ENCODE results near the gene SLC6A2. TPM values are rescaled to one million over a fixed set of nuclear protein-coding genes. Genes with fewer than 3 reads are reported as not detected.

The SLC6A2 gene
- total and polyA plus RNA-seq, 9 of the 15 experiments (the other 6 are each of a cell fraction or from before 2014, with no cell fraction given), result not detected

DNA sequence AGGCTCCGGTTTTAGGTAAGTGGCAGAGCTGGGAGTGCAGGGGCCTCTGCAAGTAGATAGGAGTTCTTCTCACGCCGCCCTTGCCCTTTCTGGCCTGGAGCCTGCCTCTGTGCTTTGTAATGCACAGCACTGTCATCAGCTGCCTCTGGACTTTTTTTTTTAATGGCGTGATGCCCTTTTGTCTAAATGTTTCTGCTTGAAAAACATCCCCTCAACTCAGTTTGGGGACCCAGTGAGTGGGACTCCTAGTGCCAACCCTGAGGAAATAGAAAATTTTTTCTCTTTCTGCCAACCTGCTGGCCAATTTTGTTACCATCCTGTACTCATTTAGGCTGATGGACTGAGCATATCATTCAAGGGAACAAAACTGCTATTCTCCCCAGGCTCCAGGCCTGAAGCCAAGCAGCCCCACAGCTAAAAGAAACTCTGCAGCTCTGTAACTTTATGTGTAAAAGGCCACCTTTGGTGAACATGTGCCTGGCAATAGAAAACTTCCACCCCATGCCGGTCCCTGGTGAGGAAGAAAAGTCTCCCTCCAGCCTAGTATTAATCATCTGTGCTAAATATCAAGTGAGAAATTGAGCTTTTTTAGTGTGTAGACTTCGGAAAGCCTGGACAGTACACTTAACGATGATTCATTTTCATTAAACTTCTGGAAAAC, 22.5 kb downstream of the SLC6A2 start (continued):
- TF ChIP-seq, protein P1, sequence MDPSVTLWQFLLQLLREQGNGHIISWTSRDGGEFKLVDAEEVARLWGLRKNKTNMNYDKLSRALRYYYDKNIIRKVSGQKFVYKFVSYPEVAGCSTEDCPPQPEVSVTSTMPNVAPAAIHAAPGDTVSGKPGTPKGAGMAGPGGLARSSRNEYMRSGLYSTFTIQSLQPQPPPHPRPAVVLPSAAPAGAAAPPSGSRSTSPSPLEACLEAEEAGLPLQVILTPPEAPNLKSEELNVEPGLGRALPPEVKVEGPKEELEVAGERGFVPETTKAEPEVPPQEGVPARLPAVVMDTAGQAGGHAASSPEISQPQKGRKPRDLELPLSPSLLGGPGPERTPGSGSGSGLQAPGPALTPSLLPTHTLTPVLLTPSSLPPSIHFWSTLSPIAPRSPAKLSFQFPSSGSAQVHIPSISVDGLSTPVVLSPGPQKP (CRISPR knock-in tag; IDR thresholded peaks at IDR 0.05), result no peak
- TF ChIP-seq, protein P2, sequence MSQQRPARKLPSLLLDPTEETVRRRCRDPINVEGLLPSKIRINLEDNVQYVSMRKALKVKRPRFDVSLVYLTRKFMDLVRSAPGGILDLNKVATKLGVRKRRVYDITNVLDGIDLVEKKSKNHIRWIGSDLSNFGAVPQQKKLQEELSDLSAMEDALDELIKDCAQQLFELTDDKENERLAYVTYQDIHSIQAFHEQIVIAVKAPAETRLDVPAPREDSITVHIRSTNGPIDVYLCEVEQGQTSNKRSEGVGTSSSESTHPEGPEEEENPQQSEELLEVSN (IDR thresholded peaks at IDR 0.05; ENCODE audit: borderline replicate concordance in 1 of 2, extremely low read depth in 1 of 2, insufficient read depth in 1 of 2, insufficient read length in 1 of 2, low read depth in 1 of 2, low read length in 1 of 2, poor library complexity in 1 of 2, severe bottlenecking in 1 of 2), result no peak
- TF ChIP-seq, protein P3, sequence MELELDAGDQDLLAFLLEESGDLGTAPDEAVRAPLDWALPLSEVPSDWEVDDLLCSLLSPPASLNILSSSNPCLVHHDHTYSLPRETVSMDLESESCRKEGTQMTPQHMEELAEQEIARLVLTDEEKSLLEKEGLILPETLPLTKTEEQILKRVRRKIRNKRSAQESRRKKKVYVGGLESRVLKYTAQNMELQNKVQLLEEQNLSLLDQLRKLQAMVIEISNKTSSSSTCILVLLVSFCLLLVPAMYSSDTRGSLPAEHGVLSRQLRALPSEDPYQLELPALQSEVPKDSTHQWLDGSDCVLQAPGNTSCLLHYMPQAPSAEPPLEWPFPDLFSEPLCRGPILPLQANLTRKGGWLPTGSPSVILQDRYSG (tag; conservative IDR thresholded peaks at IDR 0.05; ENCODE audit: low read depth), result no peak
- TF ChIP-seq HDAC8 (tag; IDR thresholded peaks at IDR 0.05) (no peak), ZC3H4 (CRISPR knock-in tag; IDR thresholded peaks at IDR 0.05; ENCODE audit: borderline replicate concordance) (no peak)

DNA sequence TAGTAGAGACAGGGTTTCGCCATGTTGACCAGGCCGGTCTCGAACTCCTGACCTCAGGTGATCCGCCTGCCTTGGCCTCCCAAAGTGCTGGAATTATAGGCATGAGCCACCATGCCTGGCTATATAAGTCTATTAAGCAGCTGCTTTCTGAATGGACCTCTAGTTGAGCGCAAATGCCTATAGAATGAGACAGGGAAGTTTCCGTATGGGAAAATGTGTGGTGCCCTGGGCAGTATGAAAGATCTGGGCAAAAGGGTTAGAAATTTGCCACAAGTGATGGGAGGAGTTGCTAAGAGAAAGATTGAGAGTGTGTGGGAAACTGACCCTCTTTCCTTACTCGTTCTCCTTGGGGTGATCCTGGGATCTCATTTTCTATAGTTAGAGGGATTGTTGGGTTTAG, 26.3 kb downstream of the SLC6A2 start:
- Histone ChIP-seq H3K9me3 (replicated peaks; ENCODE audit: control insufficient read depth, insufficient read depth, low read depth, low read length) (no peaks in the 10 kb centered on the region), H3K27me3 (ENCODE audit: control insufficient read depth in 2 of 2, insufficient read depth in 2 of 2, low read length in 2 of 2) (peaks cover 0 to 16% of the 10 kb centered on the region in 2 experiments; a peak in 2 of 5 replicates), H3K4me2 (ENCODE audit: insufficient read depth, low read length) (no peak overlapping the region), H3K36me3 (ENCODE audit: control insufficient read depth, insufficient read depth, low read length) (no peaks in the 10 kb centered on the region), H4K20me1 (replicated peaks; ENCODE audit: control insufficient read depth, insufficient read depth, low read length) (no peaks in the 10 kb centered on the region), H2AFZ (ENCODE audit: low read depth, low read length) (no peak overlapping the region), H3K79me2 (ENCODE audit: control insufficient read depth, insufficient read depth, low read length) (no peaks in the 10 kb centered on the region), H3K27ac (ENCODE audit: extremely low read depth, low read depth, low read length) (no peak overlapping the region), H3K4me1 (replicated peaks in 1 of 2; ENCODE audit: control insufficient read depth in 2 of 2, insufficient read depth in 2 of 2, low read length in 2 of 2) (no peaks in the 10 kb centered on the region; a peak in 1 of 5 replicates), H3K4me3 (no peak overlapping the region), H3K9ac (ENCODE audit: insufficient read depth in 1 of 2, low read depth in 2 of 2, low read length in 2 of 2) (no peak overlapping the region), H3K9me1 (ENCODE audit: control insufficient read depth, insufficient read depth, low read length) (no peaks in the 10 kb centered on the region)
- in situ Hi-C loops (cut with MboI), result no loop called here
- DNase-seq (ENCODE audit: extremely low read depth in 1 of 4, low spot score in 3 of 4) (no peak), ATAC-seq (no peak), FAIRE-seq (no peak)
- intact Hi-C loops (cut with micrococcal nuclease), result no loop called here
- 0% methylated on average over 7 of the region's 7 CpGs for WGBS (ENCODE audit: insufficient coverage, low coverage, missing lambda C conversion rate)
- POLR2A ChIA-PET, result no interaction called here
- BruUV-seq (replicated peaks), result no TSS peak
- CTCF ChIA-PET (ENCODE audit: low intra/inter-chr PET ratio), result no interaction called here
- TF ChIP-seq C11orf30 (IDR thresholded peaks at IDR 0.05; ENCODE audit: low read depth) (no peak), ZZZ3 (IDR thresholded peaks at IDR 0.05) (no peak), ESRRB (CRISPR knock-in tag; IDR thresholded peaks at IDR 0.05; ENCODE audit: borderline replicate concordance) (no peak), CREBBP (IDR thresholded peaks at IDR 0.05; ENCODE audit: low read depth, low read length) (no peak), ZNF584 (CRISPR knock-in tag; IDR thresholded peaks at IDR 0.05; ENCODE audit: low read depth) (no peak), PCBP1 (IDR thresholded peaks at IDR 0.05; ENCODE audit: low read depth, low read length, poor library complexity, severe bottlenecking) (no peak), ZNF79 (CRISPR knock-in tag; IDR thresholded peaks at IDR 0.05; ENCODE audit: low read depth) (no peak), ZNF696 (CRISPR knock-in tag; conservative IDR thresholded peaks at IDR 0.05) (no peak), ZNF695 (CRISPR knock-in tag; IDR thresholded peaks at IDR 0.05) (no peak), ARID1B (IDR thresholded peaks at IDR 0.05) (no peak)

Measured in K562 (cell line).